GF-D8 (cell line): ENCODE results near the gene NANOGP8.
"Not testable (repeated sequence)": the region's sequence is repeated elsewhere in the genome, so short reads cannot be mapped to it uniquely, and the experiment has no call there.

Experiments used
- DNase-seq: peaks from one replicate; lab custom pipeline; 2025; lab: John Stamatoyannopoulos, UW

The NANOGP8 gene

GRCh38 chr15:35085176-35085919 lies at the start of gene NANOGP8:
Gene NANOGP8 (minus strand): TSS chr15:35085295. CDS start chr15:35085110, 185 bp downstream.
- DNase-seq = not testable (repeated sequence)

GRCh38 chr15:35134299-35134698 lies 49.2 kb upstream of the NANOGP8 start:
- no peak for DNase-seq

- no peak for DNase-seq
Measured at GRCh38 chr15:35130245-35130644, 45.1 kb upstream of the NANOGP8 start.

GRCh38 chr15:35129361-35129760 lies 44.3 kb upstream of the NANOGP8 start:
- no peak for DNase-seq

DNA sequence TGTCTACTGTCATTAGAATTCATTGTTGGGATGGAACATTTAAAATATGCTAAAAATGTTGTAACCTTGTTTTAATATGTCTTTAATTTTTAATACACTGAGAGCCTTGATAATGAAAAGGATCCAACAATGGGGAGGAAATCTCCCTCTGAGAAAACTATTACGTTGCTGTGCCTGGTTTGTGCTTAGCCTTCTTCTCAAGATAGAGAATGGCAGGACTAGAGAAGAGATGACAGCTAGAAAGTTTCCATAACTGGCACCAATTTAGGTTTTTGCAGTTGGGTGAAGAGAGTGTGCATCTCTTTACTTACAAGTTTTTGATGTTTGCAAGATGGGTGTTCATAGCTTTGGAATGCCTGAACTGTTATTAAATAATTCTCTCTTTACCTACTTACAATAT lies 42.6 kb upstream of the NANOGP8 start:
- no peak for DNase-seq

GRCh38 chr15:35126236-35126635 lies 41.1 kb upstream of the NANOGP8 start:
- no peak for DNase-seq

DNA sequence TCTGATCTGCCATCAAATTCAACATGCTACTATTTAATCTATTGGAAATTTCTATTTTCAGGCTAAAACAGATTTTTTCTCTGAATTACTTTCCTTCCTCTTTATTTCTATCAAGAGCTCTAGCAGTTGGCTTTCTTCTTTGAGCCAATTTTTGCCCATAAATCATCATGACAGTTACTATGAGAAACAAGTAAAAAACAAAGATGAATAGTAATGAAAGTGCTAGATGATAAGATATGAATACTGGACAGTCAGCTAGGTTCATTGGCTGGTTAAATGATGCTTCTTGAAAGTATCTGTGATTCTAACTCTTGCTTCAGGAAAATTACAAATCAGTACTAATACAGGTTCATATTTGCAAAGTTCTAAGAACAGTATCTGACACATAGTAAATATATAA lies 38.6 kb upstream of the NANOGP8 start:
- no peak for DNase-seq

GRCh38 chr15:35121611-35122359 lies 36.7 kb upstream of the NANOGP8 start:
- no peak for DNase-seq

GRCh38 chr15:35120173-35120572 lies 35.1 kb upstream of the NANOGP8 start:
- DNase-seq = no peak

GRCh38 chr15:35118960-35119359 lies 33.9 kb upstream of the NANOGP8 start:
- DNase-seq = no peak

DNA sequence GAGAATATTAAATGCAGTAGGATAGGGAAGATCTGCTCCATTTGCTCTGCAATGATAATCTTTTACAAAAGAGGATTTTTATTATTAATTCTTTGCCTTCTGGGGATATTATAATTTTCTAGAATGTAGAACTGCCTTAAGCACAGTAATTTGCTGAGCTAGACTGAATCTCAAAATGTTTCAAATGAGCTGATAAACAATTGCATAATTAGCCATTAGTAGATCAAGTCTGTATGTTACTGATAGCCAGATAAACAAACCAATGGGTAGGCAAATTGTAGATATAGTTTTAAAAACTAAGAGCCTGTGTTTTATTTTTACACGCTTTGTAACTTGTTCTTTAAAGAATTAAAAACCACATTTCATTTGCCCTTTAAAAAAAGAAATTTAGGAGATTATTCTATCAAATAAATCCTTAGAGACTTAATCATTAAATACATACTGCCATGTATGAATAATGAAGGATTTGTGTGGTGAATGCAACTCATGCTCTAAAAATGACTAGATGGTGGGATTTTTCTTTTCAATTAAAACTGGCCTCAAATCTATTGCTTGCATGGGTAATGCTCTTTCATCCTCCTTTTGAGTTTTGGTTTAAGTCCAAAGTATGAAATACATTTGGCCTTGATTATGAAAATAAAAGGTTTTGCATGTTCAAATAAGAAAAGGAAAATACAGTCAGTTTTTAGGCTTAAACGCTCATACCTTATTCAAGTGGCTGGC lies 32.6 kb upstream of the NANOGP8 start:
- no peak for DNase-seq

GRCh38 chr15:35115155-35115725 lies 30.1 kb upstream of the NANOGP8 start:
- DNase-seq = no peak

DNA sequence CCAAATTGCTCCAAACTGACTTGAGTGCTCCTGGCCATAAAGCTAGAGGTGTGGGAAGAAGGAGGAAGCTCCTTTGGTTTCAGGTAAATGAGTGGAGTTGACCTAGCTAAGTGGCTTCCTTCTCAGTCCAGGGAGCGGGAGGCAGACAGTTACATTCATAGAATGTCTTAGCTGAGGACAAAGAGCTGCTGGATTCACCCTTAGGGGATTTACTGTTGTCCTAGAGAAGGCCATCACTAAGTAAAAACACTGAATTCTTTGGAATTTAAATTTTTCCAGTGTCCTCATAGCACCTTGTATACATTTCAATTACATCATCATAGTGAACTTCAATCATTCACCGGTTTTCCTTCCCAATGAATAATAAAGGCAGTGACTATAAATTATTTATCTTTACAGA lies 27.3 kb upstream of the NANOGP8 start:
- DNase-seq = no peak

GRCh38 chr15:35111861-35112260 lies 26.8 kb upstream of the NANOGP8 start:
- no peak for DNase-seq

DNA sequence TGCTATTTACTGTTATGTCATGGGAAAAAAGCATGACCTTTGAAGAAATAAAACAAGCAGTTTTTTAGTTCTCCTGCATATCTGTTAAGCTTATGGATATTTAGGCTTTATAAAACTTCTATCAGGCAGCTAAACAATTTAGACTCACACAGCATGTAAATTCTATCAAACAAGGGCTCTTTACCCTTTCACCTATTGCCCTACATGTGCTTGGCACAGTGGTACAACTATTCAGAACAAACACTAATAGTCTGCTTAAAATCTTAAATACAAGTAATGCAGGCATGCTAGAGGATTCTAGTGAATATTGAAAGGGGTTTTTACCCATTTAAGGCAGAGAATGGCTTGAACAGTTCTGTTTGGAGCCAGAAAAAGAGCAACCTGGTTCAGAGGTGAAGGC lies 23.4 kb upstream of the NANOGP8 start:
- no peak for DNase-seq

DNA sequence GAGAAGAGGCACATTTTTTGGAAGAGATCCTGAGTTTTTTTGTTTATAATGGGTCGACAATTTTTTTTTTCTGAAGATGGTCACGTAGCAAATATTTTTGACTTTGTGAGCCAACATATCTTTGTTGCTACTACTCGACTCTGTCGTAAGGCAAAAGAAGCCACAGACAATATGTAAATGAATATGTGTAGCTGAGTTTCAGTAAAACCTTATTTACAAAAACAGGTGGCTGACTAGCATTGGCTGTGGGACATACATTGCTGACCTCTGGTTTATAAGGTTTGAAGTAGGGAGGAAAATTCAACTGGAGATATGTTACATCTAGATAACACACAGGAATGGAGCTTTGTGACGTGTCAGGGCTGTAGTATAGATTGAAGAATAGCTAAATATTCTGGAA lies 22.5 kb upstream of the NANOGP8 start:
- no peak for DNase-seq

DNA sequence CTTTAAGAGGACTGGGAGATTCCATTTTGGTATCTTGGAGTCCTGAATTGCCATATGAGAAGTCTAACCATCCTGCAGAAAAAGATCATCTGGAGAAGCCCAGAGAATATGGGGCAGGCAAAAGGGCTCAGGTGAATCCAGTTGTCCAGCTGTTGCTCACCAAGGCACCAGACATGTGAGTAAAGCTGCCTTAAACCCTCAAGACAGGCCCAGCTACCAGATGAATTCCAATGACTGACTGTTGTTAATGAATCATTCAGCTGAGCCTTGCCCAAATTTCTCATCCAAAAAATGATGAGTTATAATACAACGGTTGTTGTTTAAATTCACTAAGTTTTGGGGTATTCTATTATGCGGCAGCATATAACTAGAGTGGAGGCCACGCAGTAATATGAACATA lies 22.0 kb upstream of the NANOGP8 start:
- DNase-seq = no peak

DNA sequence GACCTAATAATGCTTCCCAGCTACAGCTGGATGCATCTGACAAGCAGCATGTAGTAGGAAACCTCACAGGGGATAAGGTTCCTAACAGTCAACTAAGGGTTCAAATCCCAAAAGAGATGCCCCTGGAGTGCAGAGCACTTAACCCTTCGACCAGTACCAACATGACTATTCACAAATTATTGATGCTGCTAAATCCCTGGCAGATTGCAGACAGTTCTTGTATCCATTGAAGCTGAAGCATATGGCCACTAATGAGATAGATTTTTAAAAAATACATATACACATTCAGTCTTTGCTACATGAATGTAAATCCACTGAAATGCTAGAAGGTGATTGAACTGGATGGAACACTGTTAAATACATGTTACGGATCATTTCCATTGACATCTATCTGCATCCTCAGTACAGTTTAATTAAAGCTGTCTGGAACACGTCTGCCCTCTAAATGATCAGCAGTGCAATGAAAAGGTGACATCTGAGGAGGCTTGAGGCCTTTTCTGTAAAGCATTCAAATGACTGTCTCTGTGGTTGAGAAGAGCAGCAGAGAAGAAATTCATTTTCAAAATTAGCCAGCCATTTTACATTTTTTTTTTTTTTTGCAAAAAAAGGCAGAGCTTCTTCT lies 19.5 kb upstream of the NANOGP8 start:
- DNase-seq = no peak

DNA sequence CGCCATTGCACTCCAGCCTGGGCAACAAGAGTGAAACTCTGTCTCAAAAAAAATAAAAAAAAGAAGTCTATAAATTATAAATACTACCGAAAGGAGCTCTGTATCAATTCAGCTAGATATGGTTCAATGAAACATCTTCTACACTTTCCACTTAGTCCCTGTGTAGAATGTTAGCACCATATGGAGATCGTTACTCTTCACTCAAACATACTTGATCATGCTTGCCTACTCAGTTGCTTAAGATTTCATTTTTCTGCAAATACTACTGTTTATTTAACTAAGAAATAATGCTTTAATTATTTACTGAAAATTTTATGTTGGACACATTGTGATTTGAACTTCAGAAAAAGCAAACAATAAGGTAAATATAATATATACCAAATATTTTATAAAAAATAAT lies 17.1 kb upstream of the NANOGP8 start:
- DNase-seq = no peak

DNA sequence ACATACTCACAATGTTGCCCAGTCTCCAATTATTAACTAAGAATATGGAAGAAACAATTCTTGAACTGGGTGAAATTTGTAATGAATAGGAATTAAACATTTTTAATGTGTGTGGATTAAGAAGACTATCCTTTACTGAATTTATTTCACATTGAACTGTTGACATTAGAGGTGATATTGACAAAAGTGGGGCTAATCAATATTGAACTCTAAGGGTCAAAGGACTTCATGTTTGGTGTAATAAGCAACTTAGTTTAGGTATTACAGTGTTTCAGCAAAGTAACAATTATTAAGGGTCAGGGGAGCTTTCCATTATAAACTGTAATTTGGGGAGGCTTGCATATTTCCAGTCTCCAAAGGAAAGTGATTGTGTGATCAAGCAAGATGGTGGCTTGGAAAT lies 16.2 kb upstream of the NANOGP8 start:
- DNase-seq = no peak

DNA sequence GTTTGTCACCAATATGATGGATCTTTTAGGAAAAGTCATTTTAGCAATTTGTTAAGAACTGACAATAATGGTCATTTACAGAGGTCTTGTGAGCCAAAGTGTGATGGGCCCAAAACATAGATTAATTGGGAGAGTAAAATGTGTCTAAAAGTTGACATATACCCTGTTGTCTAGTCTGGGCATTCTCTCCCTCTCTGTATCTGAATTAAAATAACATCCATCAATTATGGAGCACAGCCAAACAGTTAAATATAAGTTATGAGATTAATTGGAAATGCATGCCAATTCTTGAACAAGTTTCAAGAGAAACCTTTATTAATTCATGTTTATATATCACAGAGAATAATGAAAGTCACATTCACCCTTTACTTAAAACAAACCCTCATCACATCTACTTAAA lies 13.6 kb upstream of the NANOGP8 start:
- no peak for DNase-seq

- DNase-seq = no peak
Measured at GRCh38 chr15:35095941-35096340, 10.8 kb upstream of the NANOGP8 start.
